Measurements from ENCODE around the gene SLC26A2. TPM values are rescaled to one million over a fixed set of nuclear protein-coding genes. Genes with fewer than 3 reads are reported as not detected.
"Not testable (repeated sequence)": the region's sequence is repeated elsewhere in the genome, so short reads cannot be mapped to it uniquely, and the experiment has no call there.

The SLC26A2 gene
- total and polyA plus RNA-seq, 4 experiments from 2014 or later, result 1.4 to 14.3 (median 9.1) TPM

DNA sequence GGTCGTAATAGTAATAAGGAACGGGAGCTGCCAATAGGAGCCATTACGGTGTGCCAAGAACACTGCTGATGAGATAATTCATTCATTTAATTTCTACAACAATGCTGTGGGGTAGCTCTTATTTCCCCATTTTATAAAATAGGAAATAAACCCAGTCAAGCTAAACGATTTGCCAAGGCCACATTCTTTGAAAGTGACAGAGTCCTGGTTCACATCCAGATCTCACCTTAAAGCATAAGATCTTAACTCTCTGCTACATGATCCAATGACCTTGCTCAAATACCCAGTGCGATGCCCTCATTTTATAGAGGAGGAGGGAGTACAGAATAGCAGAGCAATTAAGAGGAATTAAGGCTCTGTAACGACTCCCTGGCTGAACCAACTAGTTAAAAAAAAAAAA is 21.0 kb upstream of the SLC26A2 start:
- Histone ChIP-seq H3K4me1 (ENCODE audit: insufficient read depth, low read length) (no peaks in the 10 kb centered on the region), H3K9me3 (ENCODE audit: control insufficient read depth in 1 of 2, low read length in 2 of 2) (no peaks in the 10 kb centered on the region), H3K36me3 (ENCODE audit: insufficient read depth, low read length) (no peaks in the 10 kb centered on the region), H3K27ac (ENCODE audit: low read depth, low read length) (no peak overlapping the region), H3K4me3 (ENCODE audit: low read length in 2 of 2) (no peak overlapping the region), H3K27me3 (ENCODE audit: insufficient read depth, low read length) (no peaks in the 10 kb centered on the region)
- H3K4me1 Mint-ChIP-seq, result no peaks in the 10 kb centered on the region
- H3K27me3 Mint-ChIP-seq, result peaks cover 0 to 2% of the 10 kb centered on the region in 2 donors
- H3K4me3 Mint-ChIP-seq, result no peak overlapping the region
- no peaks in the 10 kb centered on the region for H3K36me3 Mint-ChIP-seq
- H3K27ac Mint-ChIP-seq, result no peak overlapping the region
- ChIA-PET CTCF (ENCODE audit: partially characterized antibody) (interaction anchor here (1.2 kb wide), 1 partner anchor 51 kb away, joined by 3 read pairs; no protein-coding TSS in a partner anchor), POLR2A (ENCODE audit: partially characterized antibody) (no interaction called here)
- no peaks in the 10 kb centered on the region for H3K9me3 Mint-ChIP-seq
- intact Hi-C loops (cut with micrococcal nuclease), result no loop called here
- no peak for DNase-seq

DNA sequence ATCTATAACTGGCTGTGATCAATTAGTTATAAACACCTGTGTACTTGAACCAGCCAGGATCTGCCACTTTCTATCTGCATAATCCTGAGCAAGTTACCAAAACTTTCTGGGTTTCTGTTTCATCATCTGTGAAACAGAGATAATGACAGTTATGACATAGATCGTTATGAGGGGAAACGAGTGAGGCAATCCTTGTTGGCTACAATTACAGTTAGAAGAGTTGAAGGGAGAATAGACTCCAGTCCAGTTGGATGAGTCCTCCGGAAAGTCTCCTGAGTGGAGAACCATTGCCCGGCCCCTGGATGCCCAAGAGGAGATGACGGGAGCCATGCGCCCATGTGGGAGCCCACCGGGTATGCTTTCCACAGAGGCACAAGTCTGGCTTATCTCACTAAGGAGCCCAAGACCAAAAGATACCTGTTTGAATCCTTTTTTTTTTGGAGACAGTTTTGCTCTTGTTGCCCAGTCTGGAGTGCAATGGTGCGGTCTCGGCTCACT is 20.4 kb upstream of the SLC26A2 start:
- Mint-ChIP-seq H3K36me3 (no peaks in the 10 kb centered on the region), H3K27ac (no peak overlapping the region), H3K4me1 (no peaks in the 10 kb centered on the region), H3K4me3 (no peak overlapping the region), H3K27me3 (no peaks in the 10 kb centered on the region), H3K9me3 (no peaks in the 10 kb centered on the region)
- ChIA-PET POLR2A (ENCODE audit: partially characterized antibody) (no interaction called here), CTCF (ENCODE audit: partially characterized antibody) (interaction anchor here (1.2 kb wide), 1 partner anchor 51 kb away, joined by 3 read pairs; no protein-coding TSS in a partner anchor)
- Histone ChIP-seq H3K36me3 (ENCODE audit: insufficient read depth, low read length) (no peaks in the 10 kb centered on the region), H3K27ac (ENCODE audit: low read depth, low read length) (no peak overlapping the region), H3K27me3 (ENCODE audit: insufficient read depth, low read length) (no peaks in the 10 kb centered on the region), H3K9me3 (ENCODE audit: control insufficient read depth in 1 of 2, low read length in 2 of 2) (no peaks in the 10 kb centered on the region), H3K4me3 (ENCODE audit: low read length in 2 of 2) (no peak overlapping the region), H3K4me1 (ENCODE audit: insufficient read depth, low read length) (no peaks in the 10 kb centered on the region)
- intact Hi-C loops (cut with micrococcal nuclease), result no loop called here
- DNase-seq, result no peak

DNA sequence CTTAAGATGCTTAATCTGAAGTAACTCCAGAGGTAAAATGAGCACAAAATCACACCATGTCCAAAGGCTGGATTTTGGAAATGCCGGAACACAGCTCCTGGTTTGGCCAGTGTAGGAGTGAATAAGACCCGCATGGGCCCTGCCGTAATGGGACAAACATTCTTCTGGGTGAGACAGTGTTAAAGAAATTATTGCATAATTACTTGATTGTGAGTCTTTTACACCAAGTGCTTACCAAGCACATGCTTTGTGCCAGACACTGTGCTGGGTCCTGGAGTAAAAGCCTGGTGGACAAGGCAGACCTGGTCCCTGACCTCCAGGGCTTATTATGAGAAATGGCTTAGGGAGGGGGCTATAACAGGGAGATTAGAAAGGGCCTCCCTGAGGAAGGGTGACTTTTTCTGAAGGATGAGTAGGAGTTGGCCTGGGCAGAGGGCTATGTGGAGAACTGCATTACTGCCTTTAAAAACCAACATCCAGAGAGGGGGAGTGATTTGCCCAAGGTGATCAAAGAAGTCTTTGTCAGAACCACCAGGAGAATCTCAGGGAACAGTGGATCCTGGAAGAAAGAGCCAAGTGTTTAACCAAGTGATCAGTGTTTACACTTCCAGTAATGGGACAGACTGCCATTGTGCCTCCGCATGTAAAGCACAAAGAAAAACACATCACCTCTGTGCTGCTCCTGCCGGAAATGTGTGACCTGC is 19.5 kb upstream of the SLC26A2 start:
- no peak overlapping the region for H3K27ac Mint-ChIP-seq
- ChIA-PET CTCF (ENCODE audit: partially characterized antibody) (no interaction called here), POLR2A (ENCODE audit: partially characterized antibody) (no interaction called here)
- H3K9me3 ChIP-seq (ENCODE audit: control insufficient read depth in 1 of 2, low read length in 2 of 2), result no peaks in the 10 kb centered on the region
- no peak for DNase-seq
- no peak overlapping the region for H3K27ac ChIP-seq (ENCODE audit: low read depth, low read length)
- H3K27me3 ChIP-seq (ENCODE audit: insufficient read depth, low read length), result no peaks in the 10 kb centered on the region
- H3K4me1 ChIP-seq (ENCODE audit: insufficient read depth, low read length), result no peaks in the 10 kb centered on the region
- H3K27me3 Mint-ChIP-seq, result no peaks in the 10 kb centered on the region
- no peaks in the 10 kb centered on the region for H3K9me3 Mint-ChIP-seq
- no peak overlapping the region for H3K4me3 Mint-ChIP-seq
- no peaks in the 10 kb centered on the region for H3K4me1 Mint-ChIP-seq
- no peaks in the 10 kb centered on the region for H3K36me3 ChIP-seq (ENCODE audit: insufficient read depth, low read length)
- intact Hi-C loops (cut with micrococcal nuclease), result no loop called here
- no peaks in the 10 kb centered on the region for H3K36me3 Mint-ChIP-seq
- H3K4me3 ChIP-seq (ENCODE audit: low read length in 2 of 2), result no peak overlapping the region

DNA sequence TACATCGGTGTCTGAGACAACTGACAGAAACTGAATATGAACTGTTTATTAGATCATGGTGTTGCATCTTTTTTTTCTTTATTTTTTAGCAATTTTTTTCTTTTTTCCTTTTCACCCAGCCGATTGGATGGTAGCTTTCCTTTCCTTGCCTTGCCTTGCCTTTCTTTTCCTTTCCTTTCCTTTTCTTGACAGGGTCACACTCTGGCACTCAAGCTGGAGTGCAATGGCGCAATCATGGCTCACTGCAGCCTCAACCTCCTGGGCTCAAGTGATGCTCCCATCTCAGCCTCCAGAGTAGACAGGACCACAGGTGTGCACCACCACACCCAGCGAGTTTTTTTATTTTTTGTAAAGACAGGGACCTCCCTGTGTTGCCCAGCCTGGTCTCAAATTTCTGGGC is 18.8 kb upstream of the SLC26A2 start:
- H3K27me3 Mint-ChIP-seq, result no peaks in the 10 kb centered on the region

DNA sequence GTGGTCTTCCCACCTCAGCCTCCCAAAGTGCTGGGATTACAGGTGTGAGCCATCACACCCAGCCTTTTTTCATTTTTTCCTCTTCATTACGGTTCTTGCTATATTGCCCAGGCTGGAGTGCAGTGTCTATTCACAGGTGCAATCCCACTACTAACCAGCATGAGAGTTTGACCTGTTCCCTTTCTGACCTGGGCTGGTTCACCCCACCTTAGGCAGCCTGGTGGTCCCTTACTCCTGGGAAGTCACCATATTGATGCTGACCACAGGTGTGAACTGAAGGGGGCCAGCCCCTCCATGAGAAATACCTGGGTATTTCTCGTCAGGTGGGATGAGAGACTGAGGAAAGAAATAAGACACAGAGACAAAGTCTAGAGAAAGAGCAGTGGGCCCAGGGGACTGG is 18.4 kb upstream of the SLC26A2 start:
- Mint-ChIP-seq H3K9me3 (no peaks in the 10 kb centered on the region), H3K36me3 (no peaks in the 10 kb centered on the region), H3K4me3 (no peak overlapping the region), H3K27ac (no peak overlapping the region), H3K4me1 (no peaks in the 10 kb centered on the region), H3K27me3 (no peaks in the 10 kb centered on the region)
- intact Hi-C loops (cut with micrococcal nuclease), result no loop called here
- no peaks in the 10 kb centered on the region for H3K4me1 ChIP-seq (ENCODE audit: insufficient read depth, low read length)
- no peaks in the 10 kb centered on the region for H3K27me3 ChIP-seq (ENCODE audit: insufficient read depth, low read length)
- CTCF ChIA-PET (ENCODE audit: partially characterized antibody), result no interaction called here
- H3K27ac ChIP-seq (ENCODE audit: low read depth, low read length), result no peak overlapping the region
- no peak overlapping the region for H3K4me3 ChIP-seq (ENCODE audit: low read length in 2 of 2)
- no peak for DNase-seq
- no peaks in the 10 kb centered on the region for H3K9me3 ChIP-seq (ENCODE audit: control insufficient read depth in 1 of 2, low read length in 2 of 2)
- POLR2A ChIA-PET (ENCODE audit: partially characterized antibody), result no interaction called here
- no peaks in the 10 kb centered on the region for H3K36me3 ChIP-seq (ENCODE audit: insufficient read depth, low read length)

More for the DNA sequence above, 18.8 kb upstream of the SLC26A2 start:
- Histone ChIP-seq H3K4me3 (ENCODE audit: low read length in 2 of 2) (no peak overlapping the region), H3K27me3 (ENCODE audit: insufficient read depth, low read length) (no peaks in the 10 kb centered on the region), H3K9me3 (ENCODE audit: control insufficient read depth in 1 of 2, low read length in 2 of 2) (no peaks in the 10 kb centered on the region), H3K36me3 (ENCODE audit: insufficient read depth, low read length) (no peaks in the 10 kb centered on the region), H3K4me1 (ENCODE audit: insufficient read depth, low read length) (no peaks in the 10 kb centered on the region), H3K27ac (ENCODE audit: low read depth, low read length) (no peak overlapping the region)
- ChIA-PET CTCF (ENCODE audit: partially characterized antibody) (no interaction called here), POLR2A (ENCODE audit: partially characterized antibody) (no interaction called here)
- intact Hi-C loops (cut with micrococcal nuclease), result no loop called here
- Mint-ChIP-seq H3K27ac (no peak overlapping the region), H3K36me3 (no peaks in the 10 kb centered on the region), H3K9me3 (no peaks in the 10 kb centered on the region), H3K4me1 (no peaks in the 10 kb centered on the region), H3K4me3 (no peak overlapping the region)
- DNase-seq, result no peak

DNA sequence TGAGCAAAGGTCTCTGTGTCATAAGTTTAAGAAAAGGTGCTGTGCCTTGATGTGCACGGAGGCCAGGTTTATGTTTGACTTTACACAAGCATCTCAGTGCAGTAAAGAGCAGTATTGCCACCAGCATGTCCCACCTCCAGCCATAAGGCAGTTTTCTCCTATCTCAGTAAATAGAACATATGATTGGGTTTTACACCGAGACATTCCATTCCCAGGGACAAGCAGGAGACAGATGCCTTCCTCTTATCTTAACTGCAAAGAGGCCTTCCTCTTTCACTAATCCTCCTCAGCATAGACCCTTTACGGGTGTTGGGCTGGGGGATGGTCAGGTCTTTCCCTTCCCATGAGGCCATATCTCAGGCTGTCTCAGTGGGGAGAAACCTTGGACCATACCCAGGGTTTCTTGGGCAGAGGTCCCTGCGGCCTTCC is 17.8 kb upstream of the SLC26A2 start:
- H3K36me3 Mint-ChIP-seq; H3K27ac Mint-ChIP-seq; CTCF ChIA-PET (ENCODE audit: partially characterized antibody): not testable (repeated sequence)

DNA sequence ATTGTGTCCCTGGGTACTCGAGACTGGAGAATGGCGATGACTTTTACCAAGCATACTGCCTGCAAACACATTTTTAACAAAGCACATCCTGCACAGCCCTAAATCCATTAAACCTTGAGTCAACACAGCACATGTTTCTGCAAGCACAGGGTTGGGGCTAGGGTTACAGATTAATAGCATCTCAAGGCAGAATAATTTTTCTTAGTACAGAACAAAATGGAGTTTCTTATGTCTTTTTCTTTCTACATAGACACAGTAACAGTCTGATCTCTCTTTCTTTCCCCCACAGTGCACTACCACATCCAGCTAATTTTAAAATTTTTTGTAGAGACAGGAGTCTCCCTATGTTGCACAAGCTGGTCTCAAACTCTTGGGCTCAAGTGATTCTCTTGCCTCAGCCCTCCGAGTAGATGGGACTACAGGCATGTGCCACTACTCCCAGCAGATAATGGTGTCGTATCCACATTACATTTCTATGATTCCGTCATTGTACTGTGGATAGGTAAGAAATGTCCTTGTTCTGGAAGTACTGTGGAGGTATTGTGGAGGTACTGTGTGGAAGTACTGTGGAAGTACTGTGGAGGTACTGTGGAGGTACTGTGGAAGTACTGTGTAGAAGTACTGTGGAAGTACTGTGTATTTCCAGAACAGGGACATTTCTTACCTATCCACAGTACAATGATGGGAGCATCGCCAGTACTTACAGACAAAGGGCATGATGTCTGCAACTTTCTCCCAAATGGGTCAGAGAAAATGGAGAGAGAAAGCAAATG is 17.2 kb upstream of the SLC26A2 start:
- H3K4me3 Mint-ChIP-seq; H3K36me3 ChIP-seq (ENCODE audit: insufficient read depth, low read length); H3K36me3 Mint-ChIP-seq; H3K27me3 Mint-ChIP-seq; H3K27me3 ChIP-seq (ENCODE audit: insufficient read depth, low read length); H3K4me1 ChIP-seq (ENCODE audit: insufficient read depth, low read length); CTCF ChIA-PET (ENCODE audit: partially characterized antibody); H3K27ac ChIP-seq (ENCODE audit: low read depth, low read length); POLR2A ChIA-PET (ENCODE audit: partially characterized antibody); H3K9me3 ChIP-seq (ENCODE audit: control insufficient read depth in 1 of 2, low read length in 2 of 2); intact Hi-C loops (cut with micrococcal nuclease); DNase-seq; H3K9me3 Mint-ChIP-seq; H3K4me3 ChIP-seq (ENCODE audit: low read length in 2 of 2); H3K27ac Mint-ChIP-seq; H3K4me1 Mint-ChIP-seq: not testable (repeated sequence)

More for the DNA sequence above, 17.8 kb upstream of the SLC26A2 start:
- H3K4me1 Mint-ChIP-seq; POLR2A ChIA-PET (ENCODE audit: partially characterized antibody); H3K27me3 ChIP-seq (ENCODE audit: insufficient read depth, low read length); H3K4me1 ChIP-seq (ENCODE audit: insufficient read depth, low read length); H3K4me3 ChIP-seq (ENCODE audit: low read length in 2 of 2); H3K4me3 Mint-ChIP-seq; H3K27ac ChIP-seq (ENCODE audit: low read depth, low read length); H3K9me3 ChIP-seq (ENCODE audit: control insufficient read depth in 1 of 2, low read length in 2 of 2); H3K27me3 Mint-ChIP-seq; H3K9me3 Mint-ChIP-seq; intact Hi-C loops (cut with micrococcal nuclease); H3K36me3 ChIP-seq (ENCODE audit: insufficient read depth, low read length); DNase-seq: not testable (repeated sequence)

All from CD4-positive, alpha-beta memory T cell (primary cell).